ENCODE measurements around the gene RPL6. TPM values are rescaled to one million over a fixed set of nuclear protein-coding genes. Genes with fewer than 3 reads are reported as not detected.

RPL6 gene
- total RNA-seq, 2 donors from 2014 or later, result 544 to 908 TPM

GRCh38 chr12:112375105-112375504 lies 34.3 kb downstream of the RPL6 start:
- H3K4me3 ChIP-seq, result no peak overlapping the region
- no peaks in the 10 kb centered on the region for H3K36me3 ChIP-seq
- no peak overlapping the region for H3K27ac ChIP-seq
- ATAC-seq (ENCODE audit: insufficient number of reproducible peaks, low FRiP score, low read depth), result no peak
- no peaks in the 10 kb centered on the region for H3K9me3 ChIP-seq
- no peak for DNase-seq (ENCODE audit: low spot score)
- peaks cover 0 to 5% of the 10 kb centered on the region in 2 donors for H3K4me1 ChIP-seq (ENCODE audit: control insufficient read depth in 1 of 2, low read depth in 2 of 2)
- H3K27me3 ChIP-seq (replicated peaks; ENCODE audit: insufficient read depth), result no peaks in the 10 kb centered on the region
- TF ChIP-seq CTCF (IDR thresholded peaks at IDR 0.05), result no peak

- no peak for ATAC-seq (ENCODE audit: insufficient number of reproducible peaks, low FRiP score, low read depth)
- TF ChIP-seq CTCF (IDR thresholded peaks at IDR 0.05), result no peak
- no peaks in the 10 kb centered on the region for H3K27me3 ChIP-seq (replicated peaks; ENCODE audit: insufficient read depth)
These were observed 35.2 kb downstream of the RPL6 start for GRCh38 chr12:112374166-112374740.

GRCh38 chr12:112370868-112371510 lies 38.4 kb downstream of the RPL6 start:
- H3K27ac ChIP-seq, result no peak overlapping the region
- DNase-seq (ENCODE audit: low spot score) (no peak), ATAC-seq (ENCODE audit: insufficient number of reproducible peaks, low FRiP score, low read depth) (no peak)
- H3K36me3 ChIP-seq, result no peaks in the 10 kb centered on the region
- no peaks in the 10 kb centered on the region for H3K9me3 ChIP-seq
- no peak for TF ChIP-seq CTCF (IDR thresholded peaks at IDR 0.05)
- H3K4me3 ChIP-seq, result no peak overlapping the region
- H3K27me3 ChIP-seq (replicated peaks; ENCODE audit: insufficient read depth), result no peaks in the 10 kb centered on the region
- H3K4me1 ChIP-seq (ENCODE audit: control insufficient read depth in 1 of 2, low read depth in 2 of 2), result peaks cover 0 to 12% of the 10 kb centered on the region in 2 donors

More at GRCh38 chr12:112374166-112374740, 35.2 kb downstream of the RPL6 start:
- Histone ChIP-seq H3K27ac (no peak overlapping the region), H3K4me3 (no peak overlapping the region), H3K9me3 (no peaks in the 10 kb centered on the region), H3K36me3 (no peaks in the 10 kb centered on the region), H3K4me1 (ENCODE audit: control insufficient read depth in 1 of 2, low read depth in 2 of 2) (peaks cover 0 to 9% of the 10 kb centered on the region in 2 donors)
- DNase-seq (ENCODE audit: low spot score), result no peak

- ATAC-seq (ENCODE audit: insufficient number of reproducible peaks, low FRiP score, low read depth), result no peak
- DNase-seq (ENCODE audit: low spot score), result no peak
- H3K27me3 ChIP-seq (replicated peaks; ENCODE audit: insufficient read depth), result no peaks in the 10 kb centered on the region
- H3K9me3 ChIP-seq, result no peaks in the 10 kb centered on the region
- H3K27ac ChIP-seq, result no peak overlapping the region
- H3K36me3 ChIP-seq, result no peaks in the 10 kb centered on the region
- no peak overlapping the region for H3K4me3 ChIP-seq
- no peak for TF ChIP-seq CTCF (IDR thresholded peaks at IDR 0.05)
- peaks cover 0 to 12% of the 10 kb centered on the region in 2 donors for H3K4me1 ChIP-seq (ENCODE audit: control insufficient read depth in 1 of 2, low read depth in 2 of 2)
These were observed 39.2 kb downstream of the RPL6 start for GRCh38 chr12:112370199-112370598.

GRCh38 chr12:112368856-112369255 lies 40.5 kb downstream of the RPL6 start:
- H3K4me1 ChIP-seq (ENCODE audit: control insufficient read depth in 1 of 2, low read depth in 2 of 2), result peaks cover 0 to 12% of the 10 kb centered on the region in 2 donors
- no peak for DNase-seq (ENCODE audit: low spot score)
- ATAC-seq (ENCODE audit: insufficient number of reproducible peaks, low FRiP score, low read depth), result peak; percentile 65
- no peaks in the 10 kb centered on the region for H3K27me3 ChIP-seq (replicated peaks; ENCODE audit: insufficient read depth)
- H3K4me3 ChIP-seq, result peak overlapping the region; percentile 29
- H3K27ac ChIP-seq, result peak overlapping the region in 1 of 2 donors; percentile 3
- H3K9me3 ChIP-seq, result no peaks in the 10 kb centered on the region
- no peak for TF ChIP-seq CTCF (IDR thresholded peaks at IDR 0.05)
- no peaks in the 10 kb centered on the region for H3K36me3 ChIP-seq
